Smooth muscle cell (in vitro differentiated cells): ENCODE measurements around the gene CA6. TPM values are rescaled to one million over a fixed set of nuclear protein-coding genes. Genes with fewer than 3 reads are reported as not detected.
A peak's percentile ranks its signal among the peaks of the same experiment; 100 is the strongest.
"Not testable (repeated sequence)": the region's sequence is repeated elsewhere in the genome, so short reads cannot be mapped to it uniquely, and the experiment has no call there.

Source experiments
- DNase-seq: peaks from one replicate; lab custom pipeline; 2025; ENCODE audit not compliant: unreplicated experiment; lab: John Stamatoyannopoulos, UW
- H2AFZ ChIP-seq: fragments of 200-600 bp; sonication (generic); 2 replicates; pipeline ENCODE4 v1.6.0; 2016; ENCODE audit warnings: antibody characterized with exemption, low read depth, mild to moderate bottlenecking
- H3F3A ChIP-seq: fragments of 200-600 bp; sonication (generic); 2 replicates; pipeline ENCODE4 v1.6.0; 2017; ENCODE audit warnings: antibody characterized with exemption, low read depth
- H3K27ac ChIP-seq: fragments of 200-600 bp; sonication (generic); 2 replicates; pipeline ENCODE4 v1.5.1; 2016; ENCODE audit warnings: low read depth, mild to moderate bottlenecking
- H3K27me3 ChIP-seq: fragments of 200-600 bp; sonication (generic); 2 replicates; pipeline ENCODE4 v1.6.1; 2016; ENCODE audit warnings: low read depth, mild to moderate bottlenecking
- H3K36me3 ChIP-seq: fragments of 200-600 bp; sonication (generic); 2 replicates; pipeline ENCODE4 v1.5.1; 2016; ENCODE audit warnings: low read depth
- H3K4me1 ChIP-seq: fragments of 200-600 bp; sonication (generic); 2 replicates; pipeline ENCODE4 v1.5.1; 2016; ENCODE audit warnings: low read depth
- H3K4me2 ChIP-seq: fragments of 200-600 bp; sonication (generic); 2 replicates; pipeline ENCODE4 v1.6.0; 2016; ENCODE audit warnings: mild to moderate bottlenecking
- H3K4me3 ChIP-seq: fragments of 200-600 bp; sonication (generic); 2 replicates; pipeline ENCODE4 v1.5.1; 2016; ENCODE audit warnings: mild to moderate bottlenecking
- H3K79me2 ChIP-seq: fragments of 200-600 bp; sonication (generic); 2 replicates; pipeline ENCODE4 v1.6.0; 2016; ENCODE audit warnings: low read depth, mild to moderate bottlenecking
- H3K9ac ChIP-seq: fragments of 200-600 bp; sonication (generic); 2 replicates; pipeline ENCODE4 v1.6.0; 2016; ENCODE audit warnings: low read depth
- H3K9me3 ChIP-seq: fragments of 200-600 bp; sonication (generic); replicated peaks from 2 replicates; pipeline ENCODE4 v1.5.1; 2016; ENCODE audit warnings: low read depth
- H4K20me1 ChIP-seq: fragments of 200-600 bp; sonication (generic); 2 replicates; pipeline ENCODE4 v1.6.0; 2016; ENCODE audit warnings: low read depth
- CTCF ChIP-seq: fragments of 200-600 bp; sonication (generic); IDR thresholded peaks from 2 replicates; pipeline ENCODE4 v1.5.1; 2017; ENCODE audit warnings: borderline replicate concordance, mild to moderate bottlenecking, antibody characterized with exemption; ENCODE audit not compliant: insufficient read depth, poor library complexity, severe bottlenecking
- WGBS: methylation state at CpG from one replicate; pipeline ENCODE4 v1.1.7; 2016; ENCODE audit warnings: low lambda C conversion rate; 5-methylcytosine and 5-hydroxymethylcytosine counted together
- polyA plus RNA-seq: library from polyadenylated mRNA; unstranded; fragments of >200 nt; fragmentation: Nextera tagmentation; extraction: Ambion mirVana; gene quantifications from 2 replicates; pipeline ENCODE4 v1.2.1, GENCODE V29; 2016
- total RNA-seq: library from RNA; depleted of rRNA; stranded (reverse); fragments of >200 nt; gene quantifications from 2 replicates; pipeline ENCODE4 v1.2.3, GENCODE V29; 2014

The CA6 gene
- total and polyA plus RNA-seq, 2 experiments from 2014 or later, result not detected

- Histone ChIP-seq H3K27ac (no peak overlapping the region), H2AFZ (no peak overlapping the region), H3K79me2 (no peaks in the 10 kb centered on the region), H3K4me2 (no peak overlapping the region), H3K36me3 (no peaks in the 10 kb centered on the region), H3K4me1 (no peaks in the 10 kb centered on the region), H3K27me3 (no peaks in the 10 kb centered on the region), H3K9me3 (no peaks in the 10 kb centered on the region), H3K9ac (no peak overlapping the region), H3F3A (no peaks in the 10 kb centered on the region), H3K4me3 (no peak overlapping the region), H4K20me1 (no peaks in the 10 kb centered on the region)
- WGBS, result 92% methylated on average over 13 of the region's 13 CpGs
- TF ChIP-seq CTCF, result no peak
- no peak for DNase-seq
These were observed 42.9 kb downstream of the CA6 start for GRCh38 chr1:8988618-8988967.

- Histone ChIP-seq H2AFZ (no peak overlapping the region), H3K4me3 (no peak overlapping the region), H3K27ac (no peak overlapping the region), H3K27me3 (no peaks in the 10 kb centered on the region), H3K4me2 (no peak overlapping the region), H3F3A (no peaks in the 10 kb centered on the region), H3K9ac (no peak overlapping the region), H3K36me3 (no peaks in the 10 kb centered on the region), H4K20me1 (no peaks in the 10 kb centered on the region), H3K4me1 (no peaks in the 10 kb centered on the region), H3K79me2 (no peaks in the 10 kb centered on the region), H3K9me3 (no peaks in the 10 kb centered on the region)
- TF ChIP-seq CTCF, result no peak
- no peak for DNase-seq
- whole genome bisulfite sequencing, result 96% methylated on average over 11 of the region's 11 CpGs
These were observed 43.4 kb downstream of the CA6 start for GRCh38 chr1:8989061-8989460.

- DNase-seq, result no peak
- H3K79me2 ChIP-seq, result no peaks in the 10 kb centered on the region
- no peaks in the 10 kb centered on the region for H3F3A ChIP-seq
- no peak overlapping the region for H3K27ac ChIP-seq
- no peak overlapping the region for H3K4me2 ChIP-seq
- no peak overlapping the region for H3K4me3 ChIP-seq
- no peak overlapping the region for H2AFZ ChIP-seq
- H3K9ac ChIP-seq, result no peak overlapping the region
- no peaks in the 10 kb centered on the region for H3K4me1 ChIP-seq
- H4K20me1 ChIP-seq, result no peaks in the 10 kb centered on the region
- no peaks in the 10 kb centered on the region for H3K27me3 ChIP-seq
- no peaks in the 10 kb centered on the region for H3K36me3 ChIP-seq
- no peaks in the 10 kb centered on the region for H3K9me3 ChIP-seq
- TF ChIP-seq CTCF, result no peak
- 58% methylated on average over 2 of the region's 4 CpGs for WGBS
These were observed 44.2 kb downstream of the CA6 start for GRCh38 chr1:8989821-8990220.

- Histone ChIP-seq H3K4me1 (no peaks in the 10 kb centered on the region), H3K4me3 (no peak overlapping the region), H3K27me3 (no peaks in the 10 kb centered on the region), H4K20me1 (no peaks in the 10 kb centered on the region), H3K36me3 (no peaks in the 10 kb centered on the region), H3K9me3 (no peaks in the 10 kb centered on the region), H3K79me2 (no peaks in the 10 kb centered on the region), H3K9ac (no peak overlapping the region), H3F3A (no peaks in the 10 kb centered on the region), H3K4me2 (no peak overlapping the region), H2AFZ (no peak overlapping the region), H3K27ac (no peak overlapping the region)
- WGBS, result 96% methylated on average over 8 of the region's 8 CpGs
- peak; percentile 17 for TF ChIP-seq CTCF
- DNase-seq, result no peak
These were observed 47.4 kb downstream of the CA6 start for GRCh38 chr1:8992936-8993687.

- H3K27ac ChIP-seq, H3K9ac ChIP-seq, H3K4me3 ChIP-seq, H3K27me3 ChIP-seq, H3K79me2 ChIP-seq, DNase-seq, H3K4me1 ChIP-seq, H3K9me3 ChIP-seq, H2AFZ ChIP-seq, H4K20me1 ChIP-seq, H3F3A ChIP-seq, H3K4me2 ChIP-seq, H3K36me3 ChIP-seq: not testable (repeated sequence)
- 91% methylated on average over 13 of the region's 13 CpGs for WGBS
These were observed 48.5 kb downstream of the CA6 start for GRCh38 chr1:8993962-8994675.
